NCI-H510A (cell line): ENCODE measurements around the gene FGFBP2.
A peak's percentile ranks its signal among the peaks of the same experiment; 100 is the strongest.
"Not testable (repeated sequence)": the region's sequence is repeated elsewhere in the genome, so short reads cannot be mapped to it uniquely, and the experiment has no call there.

Source experiments
- DNase-seq: peaks from one replicate; lab custom pipeline; 2025; lab: John Stamatoyannopoulos, UW

Gene FGFBP2

DNA sequence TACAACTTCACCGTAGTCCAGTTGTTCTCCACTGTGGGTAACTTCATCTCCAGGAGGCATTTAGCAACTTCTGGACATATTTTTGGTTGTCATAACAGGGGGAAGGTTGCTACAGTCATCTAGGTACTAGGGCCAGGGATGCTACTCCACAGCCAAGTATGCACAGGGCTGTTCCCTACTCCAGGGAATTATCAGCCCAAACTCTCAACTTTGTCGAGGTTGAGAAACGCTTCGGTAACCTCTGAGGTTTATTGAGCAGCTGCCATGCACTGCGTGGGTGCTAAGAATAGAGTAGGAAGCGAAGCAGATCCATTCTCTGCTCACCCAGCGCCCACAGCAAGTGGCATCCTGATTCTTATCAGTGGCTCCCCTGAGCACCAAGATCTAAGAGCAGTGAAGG is 32.7 kb downstream of the FGFBP2 start:
- DNase-seq = no peak

DNA sequence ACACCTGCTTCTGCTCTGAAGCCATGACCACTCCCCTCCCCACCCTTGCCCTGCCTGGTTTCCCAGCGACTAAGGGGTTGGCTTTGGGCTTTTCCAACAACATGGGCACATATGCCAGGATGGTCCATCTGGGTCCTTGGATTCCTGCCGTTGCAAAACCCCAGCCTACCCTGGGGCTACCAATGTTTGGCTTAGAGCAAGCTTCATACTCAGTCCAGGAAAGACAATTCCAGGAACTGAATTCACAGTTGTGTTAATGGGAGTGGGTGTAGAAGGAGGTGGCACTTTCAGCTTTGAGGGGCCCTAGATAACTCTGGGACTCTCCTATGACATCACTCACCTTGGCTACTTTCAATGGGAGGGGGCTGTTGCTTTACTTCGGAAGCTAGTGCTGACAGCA is 33.4 kb downstream of the FGFBP2 start:
- no peak for DNase-seq

DNA sequence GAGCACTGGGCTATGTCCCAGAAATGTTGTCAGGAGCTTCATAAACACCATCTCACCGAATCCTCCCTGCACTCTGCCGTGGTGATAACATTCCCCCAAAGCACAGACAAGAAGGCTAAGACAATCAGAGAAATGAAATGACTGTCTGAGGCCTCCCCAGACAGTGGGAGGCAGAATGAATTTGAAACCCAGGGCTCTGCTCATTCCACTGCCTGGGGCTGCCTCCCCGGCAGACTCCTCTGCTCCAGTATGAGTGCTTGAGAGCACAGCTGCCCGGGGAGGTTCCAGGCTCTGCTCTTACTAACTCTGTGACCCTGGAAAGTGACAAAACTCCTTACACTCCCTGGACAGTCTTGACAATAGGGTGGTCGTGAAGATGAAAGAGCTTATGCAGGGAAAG is 34.1 kb downstream of the FGFBP2 start:
- DNase-seq = no peak

DNA sequence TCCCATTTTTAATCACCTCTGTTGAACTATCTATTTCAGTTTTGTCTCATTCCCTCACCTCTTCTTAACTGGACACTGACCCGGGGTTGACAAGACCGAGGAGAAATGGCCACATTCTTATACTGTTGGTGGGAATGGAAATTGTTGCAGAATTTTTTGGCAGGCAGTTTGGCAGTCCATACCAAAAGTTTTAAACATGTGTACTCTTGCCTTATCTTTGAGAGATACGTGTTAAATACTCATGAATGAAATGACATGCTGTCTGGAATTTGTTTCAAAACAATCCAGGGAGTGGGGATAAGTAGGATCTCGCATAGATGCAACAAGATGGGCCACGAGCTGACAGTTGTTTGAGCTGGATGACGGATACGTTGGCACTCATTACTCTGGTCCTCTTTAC is 36.5 kb downstream of the FGFBP2 start:
- no peak for DNase-seq

DNA sequence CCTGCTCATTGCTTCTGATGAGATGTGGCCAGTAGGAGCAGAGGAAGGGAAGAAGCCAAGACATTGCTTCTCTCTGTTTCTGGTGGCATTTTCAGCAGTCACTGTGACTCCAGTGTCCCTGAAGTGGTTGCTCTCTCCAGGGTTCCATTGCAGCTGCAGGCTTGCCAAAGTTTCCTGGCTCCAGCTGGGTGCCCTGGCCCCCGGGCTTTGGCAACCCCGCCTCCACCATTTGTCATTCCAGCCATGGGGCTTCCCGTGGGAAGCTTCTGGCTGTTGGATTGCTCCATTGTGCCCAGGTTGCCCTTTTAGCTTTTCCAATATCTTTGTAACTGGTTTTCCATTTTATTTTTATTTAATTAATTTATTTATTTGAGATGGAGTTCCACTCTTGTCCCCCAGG is 37.1 kb downstream of the FGFBP2 start:
- no peak for DNase-seq

DNA sequence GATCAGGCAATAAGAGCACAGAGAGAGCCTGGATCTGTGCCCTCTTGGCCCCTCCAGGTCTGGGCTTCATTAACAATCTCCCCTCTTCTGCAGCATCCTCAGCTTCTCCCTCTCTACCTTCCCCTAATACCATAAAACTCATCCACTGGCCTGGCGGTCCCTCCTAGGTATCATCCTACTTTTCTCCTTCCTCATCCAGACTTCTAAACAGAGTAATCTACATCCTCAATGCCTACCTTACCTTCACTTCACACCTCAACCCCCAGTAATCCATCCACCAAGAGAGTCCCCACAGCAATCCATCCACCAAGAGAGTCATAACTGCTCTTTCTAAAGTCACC is 41.4 kb downstream of the FGFBP2 start:
- no peak for DNase-seq

DNA sequence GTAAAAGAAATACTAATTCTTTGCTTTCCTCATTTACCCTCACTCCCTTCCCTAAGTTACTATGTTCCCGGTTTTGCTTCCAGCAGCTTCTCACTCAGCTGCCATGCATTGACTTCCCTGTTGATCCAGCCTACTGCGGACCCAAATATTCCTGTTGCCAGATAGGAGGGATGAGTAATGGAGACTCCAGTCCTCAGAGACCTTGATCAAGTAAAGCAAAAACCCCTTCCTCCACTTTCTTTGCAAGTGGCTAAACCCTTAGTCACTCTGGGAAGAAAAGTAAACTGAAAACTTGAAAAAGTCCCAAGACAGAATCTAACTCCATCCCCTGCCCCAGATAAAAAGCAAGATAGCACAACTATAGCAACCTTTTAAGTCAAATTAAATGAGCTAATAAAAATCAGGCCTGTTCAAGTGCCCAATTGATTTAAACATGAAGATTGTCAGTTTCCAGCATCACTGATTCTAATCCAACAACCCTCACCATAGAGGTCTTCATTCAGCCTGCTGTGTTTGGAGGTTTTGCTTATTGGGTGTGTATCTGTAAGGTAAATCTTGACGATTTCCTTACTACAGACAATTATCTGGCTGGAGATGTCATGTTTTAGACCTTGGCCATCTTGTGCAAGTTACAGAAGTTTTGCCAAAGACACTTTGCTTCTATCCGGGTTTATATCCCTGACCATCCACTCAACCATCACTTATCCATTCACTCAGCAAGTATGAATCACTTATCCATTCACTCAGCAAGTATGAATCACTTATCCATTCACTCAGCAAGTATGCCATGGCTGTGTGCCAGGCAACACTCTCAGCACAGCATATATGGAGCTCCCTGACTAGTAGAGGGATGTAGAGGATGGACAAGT is 42.0 kb downstream of the FGFBP2 start:
- DNase-seq = peak; percentile 4

DNA sequence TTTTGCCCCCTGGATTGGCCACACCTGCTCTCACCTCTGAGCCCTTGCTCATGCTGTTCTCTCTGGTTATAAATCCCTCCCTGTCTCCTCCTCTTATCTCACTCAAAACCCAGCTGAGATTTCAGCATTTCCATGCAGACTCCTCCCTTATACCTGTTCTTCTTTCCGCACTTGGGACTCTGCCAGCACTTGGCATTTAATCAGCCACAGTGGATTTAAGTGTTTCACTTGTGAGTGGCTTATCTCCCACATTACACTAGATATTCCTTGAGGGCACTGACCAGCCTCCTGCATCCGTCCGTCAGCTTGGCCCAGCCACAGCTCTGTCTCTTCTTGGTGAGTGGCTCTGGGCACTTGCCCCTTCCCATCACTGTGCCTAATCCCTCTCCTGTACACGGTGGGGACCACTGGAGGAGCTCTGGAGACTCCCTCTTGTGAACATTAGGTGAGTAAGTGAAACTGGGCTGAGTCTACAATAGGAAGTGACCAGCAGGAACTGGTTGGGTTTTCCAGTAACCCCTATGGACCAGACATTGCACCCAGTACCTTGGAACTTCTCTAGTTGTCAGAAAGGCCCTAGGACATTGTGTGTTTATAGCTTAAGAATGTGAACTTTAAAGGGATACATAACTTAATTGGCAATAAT is 44.4 kb downstream of the FGFBP2 start:
- DNase-seq = no peak

DNA sequence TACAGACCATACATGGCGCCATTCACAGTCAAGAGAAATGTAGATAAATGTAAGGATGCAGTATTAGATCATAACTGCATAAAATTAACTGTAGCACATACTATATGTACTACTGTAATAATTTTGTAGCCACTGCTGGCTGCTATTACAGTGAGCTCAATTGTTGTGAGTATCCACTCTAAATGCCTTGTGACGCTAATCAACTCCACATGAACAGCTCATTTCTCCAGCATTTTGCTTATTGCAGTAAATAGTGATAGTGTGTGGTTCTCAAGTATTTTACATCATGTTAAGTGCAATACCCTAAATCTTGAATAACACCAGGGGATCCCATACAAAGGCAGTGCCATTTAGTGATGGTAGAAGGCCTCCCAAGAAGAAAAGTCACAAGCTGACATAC is 45.7 kb downstream of the FGFBP2 start:
- no peak for DNase-seq

DNA sequence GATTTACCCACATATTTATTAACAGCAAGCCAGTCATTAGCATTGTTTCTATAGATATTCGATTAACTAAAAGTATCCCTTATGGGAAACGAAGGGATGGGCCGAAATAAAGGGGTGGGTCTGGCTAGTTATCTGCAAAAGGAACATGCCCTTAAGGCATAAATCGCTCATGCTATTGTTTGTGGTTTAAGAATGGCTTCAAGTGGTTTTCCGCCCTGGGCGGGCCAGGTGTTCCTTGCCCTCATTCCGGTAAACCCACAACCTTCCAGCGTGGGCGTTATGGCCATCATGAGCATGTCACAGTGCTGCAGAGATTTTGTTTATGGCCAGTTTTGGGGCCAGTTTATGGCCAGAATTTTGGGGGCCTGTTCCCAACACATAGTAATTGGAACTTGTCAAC is 46.6 kb downstream of the FGFBP2 start:
- not testable (repeated sequence) for DNase-seq

DNA sequence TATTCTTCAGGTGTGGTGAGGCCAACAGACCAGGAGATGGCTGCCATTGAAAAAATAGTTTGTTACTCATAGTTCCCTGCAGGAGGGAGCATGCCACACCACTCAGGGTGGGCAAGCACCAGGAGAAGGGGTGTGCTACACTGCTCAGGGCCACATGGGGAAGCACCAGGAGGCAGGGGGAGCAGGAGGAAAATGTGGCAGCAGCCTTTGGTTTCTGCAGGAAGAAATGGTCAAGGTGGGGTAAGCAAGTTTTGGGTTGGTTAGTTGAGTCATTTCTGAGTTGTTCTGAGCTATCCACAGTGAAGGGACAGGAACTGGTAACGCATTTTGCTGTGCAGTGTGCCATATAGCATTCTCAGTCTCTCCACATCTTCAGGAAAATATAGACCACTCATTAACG is 48.2 kb downstream of the FGFBP2 start:
- DNase-seq = no peak

DNA sequence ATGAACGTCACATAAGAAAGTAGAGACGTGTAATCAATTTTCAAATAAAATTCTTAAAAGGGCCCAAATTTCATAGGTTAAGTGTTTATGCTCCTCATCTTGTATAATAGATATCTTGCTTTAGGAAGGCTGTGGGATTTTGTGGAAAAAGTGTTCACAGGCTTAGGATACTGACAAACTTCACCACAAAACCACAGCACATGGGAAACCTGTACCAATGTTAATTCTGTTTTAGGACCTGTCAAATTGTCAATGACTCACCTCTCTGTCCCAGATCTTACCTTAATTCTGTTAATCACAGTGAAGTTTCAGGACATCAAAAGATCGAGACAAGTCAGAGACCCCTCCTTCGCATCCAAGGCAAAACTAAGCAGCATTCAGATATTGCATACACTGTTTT is 48.7 kb downstream of the FGFBP2 start:
- DNase-seq = no peak

DNA sequence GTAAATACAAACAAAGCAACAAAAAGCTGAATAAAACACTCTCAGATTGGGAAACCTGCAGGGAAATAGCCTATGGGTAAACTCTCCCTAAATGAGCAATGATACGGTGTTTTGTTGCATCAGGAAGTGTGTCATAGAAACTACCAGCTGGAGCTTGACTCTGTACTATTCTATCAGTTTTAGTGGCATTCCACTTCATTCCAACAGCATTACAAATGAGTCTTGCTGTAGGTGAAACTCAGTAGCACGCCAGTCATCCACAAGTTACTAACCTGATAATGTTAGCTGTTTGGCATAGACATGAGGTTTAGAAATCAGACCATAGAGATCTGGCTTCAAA is 49.4 kb downstream of the FGFBP2 start:
- DNase-seq = no peak

DNA sequence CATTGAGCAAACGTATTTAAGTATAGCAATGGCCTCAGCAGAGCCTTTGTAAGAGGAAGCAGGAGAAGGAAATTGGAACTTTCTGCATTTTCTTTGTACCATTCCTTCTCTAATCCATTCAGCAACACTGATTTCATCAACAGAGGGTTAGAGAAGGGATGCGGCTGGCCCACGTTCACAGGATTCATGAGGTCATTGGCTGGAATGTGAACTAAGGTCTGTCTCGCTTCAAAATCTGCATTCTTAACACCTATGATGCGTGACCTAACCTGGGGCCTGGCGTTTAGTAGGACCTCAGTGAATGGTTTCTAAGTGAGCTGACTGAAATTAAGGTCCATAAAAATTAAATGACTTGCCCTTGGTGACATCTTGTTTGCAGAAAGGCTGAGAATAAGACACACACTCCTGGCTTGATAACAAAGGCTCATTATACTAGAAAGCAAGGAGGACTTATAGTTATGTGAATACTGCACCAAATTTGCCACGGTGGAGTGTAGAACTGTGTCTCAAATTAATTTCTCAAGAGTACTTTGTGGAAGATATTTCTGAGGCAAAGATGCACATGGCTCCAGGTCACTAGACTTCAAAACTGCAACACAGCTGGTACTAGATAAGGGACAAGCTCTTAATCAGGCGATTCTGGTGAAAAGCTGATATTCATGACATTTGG is 49.9 kb downstream of the FGFBP2 start:
- DNase-seq = no peak

DNA sequence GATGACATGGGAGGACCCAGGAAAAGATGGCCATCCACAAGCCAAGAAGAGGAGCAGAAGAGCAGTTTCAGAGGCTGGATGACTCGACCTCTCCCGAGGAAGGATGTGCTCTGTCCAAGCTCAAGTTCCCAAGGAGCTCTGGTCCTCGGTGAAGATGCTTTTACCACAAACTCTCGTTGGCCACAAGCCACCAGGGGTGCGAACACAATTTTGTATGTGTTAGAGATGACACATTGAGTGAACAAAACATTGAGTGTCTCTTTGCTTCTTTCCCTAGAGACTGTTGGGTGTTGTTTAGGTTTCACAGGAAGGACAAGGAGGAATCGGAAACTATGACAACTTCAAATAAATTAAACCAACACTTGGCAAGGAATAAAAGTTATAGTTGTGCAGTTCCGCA is 50.7 kb downstream of the FGFBP2 start:
- DNase-seq = no peak
